CD4-positive, alpha-beta T cell treated with Interleukin-17A for 1 hour (primary cell): ENCODE measurements around the gene MTUS2.

Source experiments
- DNase-seq: peaks from one replicate; pipeline ENCODE4 v3.0.0-alpha.2; 2020

MTUS2 gene

DNA sequence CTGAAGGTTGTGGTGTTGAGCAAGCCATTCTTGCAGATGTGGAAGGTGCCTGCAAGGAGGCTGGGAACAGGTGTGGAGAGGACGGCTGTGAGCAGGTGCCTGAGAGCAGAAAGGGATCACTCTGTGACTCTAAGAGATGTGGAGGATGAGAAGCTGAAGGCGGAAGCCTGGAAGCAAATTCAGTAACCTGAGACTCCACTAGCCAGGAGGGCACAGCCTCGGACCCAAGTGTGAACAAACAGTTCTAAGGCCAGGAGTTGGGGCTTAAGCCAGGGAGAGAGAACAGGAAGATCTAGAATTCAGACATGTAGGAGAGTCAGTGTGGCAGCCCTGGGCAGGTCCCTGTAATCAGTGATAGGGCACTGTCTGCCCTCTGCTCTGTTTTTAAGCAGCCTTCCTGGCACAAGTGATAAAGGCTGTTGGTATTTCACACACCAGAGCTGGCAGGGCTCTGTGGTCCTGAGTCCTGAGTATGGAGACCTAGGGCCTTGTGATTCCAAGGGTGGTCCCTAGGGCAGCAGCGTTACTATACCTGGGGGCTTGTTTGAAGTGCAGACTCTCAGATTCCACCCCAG lies 644.1 kb downstream of the MTUS2 start:
- no peak for DNase-seq

DNA sequence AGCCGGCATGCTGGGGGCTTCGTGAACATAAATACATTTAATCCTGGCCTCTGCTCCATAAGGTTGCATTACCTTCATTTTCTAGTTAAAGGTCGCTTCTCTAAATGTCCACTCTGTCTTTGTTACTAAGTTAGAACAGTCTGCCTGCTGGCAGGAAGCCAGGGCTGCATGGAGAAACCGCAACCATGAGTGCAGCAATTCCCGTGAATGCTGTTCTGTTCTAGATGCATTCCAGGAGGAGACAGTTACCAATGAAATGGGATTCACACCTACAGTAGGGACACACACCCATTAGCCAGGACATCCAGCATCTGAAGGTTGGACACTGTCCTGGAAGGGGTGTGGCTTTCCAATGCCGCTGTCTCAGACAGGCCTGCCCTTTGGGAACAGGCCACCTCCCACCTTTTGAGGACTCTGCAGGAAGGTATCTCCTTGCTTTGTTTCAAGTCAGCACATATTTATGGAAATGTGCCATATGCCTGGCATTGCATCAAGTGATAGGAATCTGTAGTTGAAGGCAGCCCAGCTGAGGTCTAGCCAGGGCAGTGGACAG lies 645.7 kb downstream of the MTUS2 start:
- DNase-seq: no peak

DNA sequence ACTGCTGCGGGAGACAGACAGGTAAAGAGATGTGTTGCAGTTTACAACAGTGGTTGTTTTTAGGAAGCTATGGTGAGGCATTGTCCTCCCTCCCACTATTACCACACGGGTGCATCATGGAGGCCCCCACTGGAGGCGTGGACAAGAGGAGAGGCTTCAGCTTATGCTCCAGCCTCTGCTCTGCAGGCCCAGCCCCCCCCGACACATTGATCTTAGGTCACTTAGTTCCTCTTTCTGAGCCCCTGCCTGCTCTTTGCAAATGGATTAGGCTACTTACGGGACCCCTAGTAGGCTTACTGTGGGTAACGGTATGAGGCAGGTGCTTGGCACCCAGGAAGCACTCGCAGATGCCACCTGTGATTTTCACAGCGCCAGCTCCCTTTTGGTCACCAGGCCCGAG lies 651.4 kb downstream of the MTUS2 start:
- no peak for DNase-seq

DNA sequence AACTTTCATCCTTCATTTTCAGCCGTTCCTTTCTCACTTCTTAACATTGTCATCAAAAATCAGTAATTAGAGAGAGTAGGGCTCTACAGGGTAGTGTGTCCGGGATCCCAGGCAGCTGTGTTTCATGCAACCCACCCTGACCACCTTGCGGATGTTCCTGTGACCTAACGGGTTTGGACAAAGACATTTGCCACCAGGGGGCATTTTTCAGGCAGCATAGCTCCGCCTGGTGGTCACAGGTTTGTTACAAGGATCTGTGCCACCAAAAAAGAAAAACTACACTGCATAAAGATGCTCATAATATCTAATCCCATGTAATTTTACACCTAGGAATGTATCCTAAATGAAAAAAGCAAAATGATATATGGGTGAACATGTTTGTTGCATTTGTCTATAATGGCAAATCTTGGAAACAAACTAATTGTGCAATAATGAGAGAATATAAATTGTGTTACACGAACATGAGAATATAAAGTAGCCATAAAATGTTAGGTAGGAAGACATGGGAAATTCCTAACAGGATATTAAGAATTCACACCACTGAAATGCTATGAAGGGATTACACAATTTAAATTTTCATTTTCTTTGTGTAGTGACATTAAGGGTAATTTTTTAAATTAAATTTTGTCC lies 652.3 kb downstream of the MTUS2 start:
- DNase-seq: peak; percentile 34

DNA sequence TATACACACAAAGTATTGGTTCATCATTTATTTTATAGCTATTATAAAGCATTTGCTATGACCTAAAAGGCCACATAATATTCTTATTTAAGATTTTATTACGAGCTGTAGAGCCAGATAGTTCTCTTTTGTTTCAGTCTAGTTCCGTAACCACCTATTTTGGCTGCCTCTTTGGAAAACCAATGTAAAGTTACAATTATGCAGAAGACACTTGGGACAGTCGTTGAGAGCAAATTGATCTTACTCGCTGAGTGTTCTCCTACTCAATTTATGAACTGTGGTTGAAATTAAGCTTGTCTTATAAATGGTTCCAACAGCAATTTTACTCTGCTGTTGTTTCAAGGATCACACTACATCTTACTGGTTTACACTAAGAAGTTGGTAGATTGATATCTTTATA lies 653.0 kb downstream of the MTUS2 start:
- no peak for DNase-seq

DNA sequence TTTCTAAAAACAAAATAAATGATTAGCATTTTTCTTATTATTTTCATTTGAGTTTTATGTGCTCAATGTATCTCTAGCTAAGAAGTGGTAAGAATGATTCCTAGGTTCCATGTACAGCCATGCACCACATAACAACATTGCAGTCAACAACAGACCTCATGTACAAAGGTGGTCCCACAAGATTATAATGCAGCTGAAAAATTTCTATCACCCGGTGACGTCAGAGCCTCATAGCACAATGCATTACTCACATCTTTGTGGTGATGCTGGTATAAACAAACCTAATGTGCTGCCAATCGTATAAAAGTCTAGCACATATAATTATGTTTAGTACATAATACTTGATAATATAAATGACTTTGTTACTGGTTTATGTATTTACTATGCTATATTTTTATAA lies 654.9 kb downstream of the MTUS2 start:
- DNase-seq: no peak

DNA sequence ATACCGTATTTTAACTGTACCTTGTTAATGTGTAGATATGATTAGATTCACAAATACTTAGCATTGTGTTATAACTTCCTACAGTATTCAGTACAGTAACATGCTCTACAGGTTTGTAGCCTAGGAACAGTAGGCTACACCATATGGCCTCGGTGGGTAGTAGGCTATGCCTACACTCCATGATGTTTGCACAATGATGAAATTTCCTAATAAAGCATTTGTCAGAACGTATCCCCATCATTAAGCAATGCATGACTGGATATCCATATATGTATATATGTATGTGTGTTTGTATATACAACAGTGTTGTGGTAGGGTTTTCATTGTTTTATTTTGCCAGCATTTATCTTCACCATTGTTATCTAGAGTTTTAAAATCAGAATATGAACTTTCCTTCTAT lies 655.9 kb downstream of the MTUS2 start:
- DNase-seq: no peak

DNA sequence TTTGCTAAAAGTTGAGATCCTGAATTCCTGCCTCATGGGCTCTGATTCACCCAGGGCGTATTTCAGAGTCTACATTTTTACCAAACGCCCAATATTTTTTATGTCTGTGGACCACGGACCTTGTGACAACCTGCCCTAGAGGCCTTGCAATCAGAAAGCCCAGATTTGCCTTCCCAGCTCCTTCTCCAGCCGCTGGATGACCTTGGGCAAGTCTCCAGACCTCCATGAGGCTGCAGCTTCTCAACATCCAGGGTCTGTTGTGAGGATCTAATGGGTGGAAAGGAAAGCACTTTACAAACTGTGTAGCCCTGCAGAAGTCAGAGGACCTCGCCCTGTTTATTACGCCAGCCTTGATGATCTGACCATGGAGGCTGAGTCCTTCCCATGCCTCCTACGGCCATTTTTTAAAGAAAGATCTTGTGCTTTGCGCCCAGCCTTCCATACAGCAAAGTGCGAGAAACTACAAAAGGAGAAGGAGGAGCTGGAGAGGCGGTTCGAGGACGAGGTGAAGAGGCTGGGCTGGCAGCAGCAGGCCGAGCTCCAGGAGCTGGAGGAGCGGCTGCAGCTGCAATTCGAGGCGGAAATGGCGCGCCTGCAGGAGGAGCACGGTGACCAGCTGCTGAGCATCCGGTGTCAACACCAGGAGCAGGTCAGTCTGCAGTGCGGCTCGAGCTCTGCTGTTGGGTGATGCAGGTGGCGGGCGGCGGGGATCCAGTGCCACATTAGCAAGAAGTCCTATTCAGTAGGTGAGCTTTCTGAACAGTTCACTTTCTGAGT lies 659.8 kb downstream of the MTUS2 start:
- no peak for DNase-seq

DNA sequence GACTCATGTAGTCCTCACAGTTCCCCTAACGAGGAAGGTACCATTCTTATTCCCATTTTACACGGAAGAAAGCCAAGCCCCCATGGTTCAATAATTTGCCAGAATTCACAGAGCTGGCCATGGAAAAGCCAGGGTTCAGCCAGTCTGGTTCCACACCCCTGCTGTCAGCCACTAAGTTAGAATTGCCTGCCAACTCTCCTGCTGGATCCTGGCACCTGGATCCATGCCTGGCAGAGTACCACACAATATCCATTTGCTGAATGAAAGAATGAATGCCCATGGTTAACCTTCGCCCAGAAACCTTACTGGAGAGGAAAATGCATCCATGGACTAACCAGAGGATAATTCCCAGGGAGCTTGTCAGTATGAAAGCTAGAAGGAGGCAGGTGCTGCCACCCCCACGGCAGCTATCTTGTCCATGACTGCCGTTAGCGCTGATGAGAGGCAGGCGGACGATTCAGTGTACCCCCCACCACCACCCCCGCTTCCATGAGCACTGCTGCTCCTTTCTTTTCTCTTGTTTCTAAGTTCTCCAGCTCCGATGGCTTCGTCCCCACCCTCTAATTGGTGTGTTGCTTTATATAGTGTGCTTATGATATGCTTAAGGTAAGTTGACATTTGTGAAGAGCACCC lies 660.9 kb downstream of the MTUS2 start:
- no peak for DNase-seq

DNA sequence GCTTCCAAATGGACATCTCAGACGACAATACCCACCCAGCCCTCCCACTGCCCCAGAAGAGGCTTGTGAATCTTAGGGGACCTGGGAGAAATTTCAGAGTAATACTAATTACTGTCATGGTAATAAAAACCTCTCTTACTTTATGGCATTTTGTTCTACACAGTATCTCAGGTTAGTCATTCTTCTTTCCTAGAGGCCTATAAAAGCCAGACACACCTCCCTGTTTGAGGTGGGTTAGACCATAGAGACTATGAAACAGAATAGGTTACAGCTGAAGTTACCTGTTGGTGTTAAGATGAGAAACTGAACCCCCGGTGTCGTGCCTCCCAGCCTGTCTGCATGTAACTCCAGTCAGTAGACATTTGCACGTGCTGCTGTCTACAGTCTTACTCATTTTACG lies 661.5 kb downstream of the MTUS2 start:
- no peak for DNase-seq

DNA sequence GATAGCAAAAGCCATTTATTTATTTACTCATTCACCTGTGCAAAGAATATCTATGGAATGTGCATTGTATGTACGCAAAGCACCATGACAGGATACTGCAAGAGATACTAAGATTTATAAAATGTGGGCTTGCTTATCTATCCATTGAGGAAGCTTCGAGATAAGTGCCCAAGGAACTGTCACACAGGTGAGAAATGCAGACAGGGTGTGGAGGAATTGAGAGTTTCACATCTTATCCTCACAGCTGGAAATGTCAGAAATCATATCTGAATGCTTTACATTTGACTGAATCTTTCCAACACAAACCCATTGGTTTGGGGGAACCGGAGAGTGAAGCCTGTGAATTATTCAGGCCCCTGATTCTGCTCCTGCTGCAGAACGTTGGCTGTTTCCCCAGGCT lies 662.4 kb downstream of the MTUS2 start:
- DNase-seq: no peak

DNA sequence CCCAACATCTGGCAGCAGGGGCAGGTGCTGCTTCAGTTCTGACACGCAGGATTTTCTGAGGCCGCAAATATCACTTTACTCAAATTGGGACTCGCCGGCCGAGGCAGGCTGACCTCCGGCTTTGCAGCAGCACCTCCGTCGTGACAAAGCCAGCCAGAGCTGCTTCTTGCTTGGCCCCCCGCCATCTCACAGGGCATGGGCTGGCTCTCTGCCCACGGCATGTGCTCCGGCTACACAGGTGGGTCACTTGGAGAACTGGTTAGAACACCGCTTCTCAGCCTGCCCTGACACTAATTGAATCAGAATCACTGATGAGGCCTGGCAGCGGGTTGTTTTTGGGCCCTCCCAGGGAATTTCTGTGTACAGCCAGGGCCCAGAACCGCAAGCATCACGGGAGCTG lies 663.1 kb downstream of the MTUS2 start:
- DNase-seq: no peak

DNA sequence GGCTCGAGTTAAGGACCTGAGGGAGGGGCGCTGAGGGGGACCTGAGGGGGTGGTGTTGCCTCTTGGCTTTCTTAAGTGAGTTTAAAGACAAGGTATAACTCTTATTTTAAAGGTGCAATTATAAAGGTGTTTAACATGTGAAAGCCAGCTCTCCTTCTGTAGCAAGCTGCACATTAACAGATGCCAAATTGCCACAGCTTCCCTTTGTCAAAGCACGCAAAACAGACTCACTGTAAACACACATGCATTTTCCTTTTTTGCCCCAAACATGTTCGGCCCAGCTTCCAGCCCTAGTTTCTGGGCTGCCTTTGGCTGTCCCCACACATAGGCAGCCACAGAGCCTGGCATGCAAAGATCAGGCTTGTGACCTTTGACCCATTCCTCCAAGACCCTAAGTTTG lies 663.5 kb downstream of the MTUS2 start:
- no peak for DNase-seq

DNA sequence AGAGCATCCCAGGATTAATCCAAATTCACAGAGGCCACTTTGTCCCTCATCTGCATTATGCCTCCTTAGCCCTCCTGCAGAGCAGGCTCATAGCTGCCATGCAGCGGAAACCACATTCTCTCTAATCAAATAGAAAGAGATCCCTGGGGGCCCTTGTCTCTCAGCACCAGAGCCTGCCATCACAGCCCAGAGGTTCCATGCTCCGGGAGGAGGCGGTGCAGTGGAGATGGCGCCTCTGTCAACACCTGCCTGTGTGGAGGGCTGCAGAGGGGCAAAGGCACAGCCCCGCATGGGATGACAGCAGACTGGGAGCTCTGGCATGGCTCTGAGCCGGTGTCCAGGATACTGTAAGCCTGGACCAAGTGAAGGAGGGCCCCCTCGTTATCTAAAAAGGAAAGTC lies 664.1 kb downstream of the MTUS2 start:
- no peak for DNase-seq

DNA sequence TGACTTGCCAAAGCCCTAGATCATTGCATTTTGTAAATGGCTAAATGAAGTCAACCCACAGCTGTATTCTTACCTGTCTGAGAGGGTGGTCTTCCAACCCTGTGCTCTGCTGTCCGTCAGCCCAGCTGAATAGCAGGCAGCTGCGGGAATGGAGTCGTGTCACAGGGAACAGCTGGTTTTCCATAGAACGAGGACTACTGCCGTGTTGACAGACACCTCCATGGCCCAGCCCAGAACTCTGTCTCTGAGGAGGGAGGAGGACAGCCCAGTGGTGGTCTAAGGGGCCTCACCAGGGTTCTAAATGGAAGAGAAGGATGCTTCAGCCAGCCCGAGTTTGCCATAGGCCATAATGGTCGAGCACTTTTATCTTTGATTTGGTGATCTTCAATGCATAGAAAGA lies 664.7 kb downstream of the MTUS2 start:
- DNase-seq: no peak

DNA sequence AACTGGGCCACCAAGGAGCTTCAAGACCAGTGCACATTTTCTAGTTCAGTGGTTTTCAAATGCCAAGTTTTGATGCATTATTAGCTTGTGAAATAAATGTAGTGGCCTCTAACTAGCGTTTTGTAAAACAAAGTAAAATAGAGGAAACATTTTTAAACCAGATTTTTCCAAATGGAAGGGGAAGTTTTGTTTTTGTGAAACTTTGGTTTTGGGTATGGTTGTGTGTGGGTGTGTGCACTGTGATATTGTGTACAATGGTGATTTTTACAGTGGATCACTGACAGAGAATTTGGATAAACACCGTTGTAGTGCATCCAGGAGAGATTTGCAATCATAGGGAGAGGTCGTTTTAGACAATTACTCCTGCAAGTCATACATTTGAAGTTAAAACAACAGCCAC lies 666.4 kb downstream of the MTUS2 start:
- DNase-seq: no peak

DNA sequence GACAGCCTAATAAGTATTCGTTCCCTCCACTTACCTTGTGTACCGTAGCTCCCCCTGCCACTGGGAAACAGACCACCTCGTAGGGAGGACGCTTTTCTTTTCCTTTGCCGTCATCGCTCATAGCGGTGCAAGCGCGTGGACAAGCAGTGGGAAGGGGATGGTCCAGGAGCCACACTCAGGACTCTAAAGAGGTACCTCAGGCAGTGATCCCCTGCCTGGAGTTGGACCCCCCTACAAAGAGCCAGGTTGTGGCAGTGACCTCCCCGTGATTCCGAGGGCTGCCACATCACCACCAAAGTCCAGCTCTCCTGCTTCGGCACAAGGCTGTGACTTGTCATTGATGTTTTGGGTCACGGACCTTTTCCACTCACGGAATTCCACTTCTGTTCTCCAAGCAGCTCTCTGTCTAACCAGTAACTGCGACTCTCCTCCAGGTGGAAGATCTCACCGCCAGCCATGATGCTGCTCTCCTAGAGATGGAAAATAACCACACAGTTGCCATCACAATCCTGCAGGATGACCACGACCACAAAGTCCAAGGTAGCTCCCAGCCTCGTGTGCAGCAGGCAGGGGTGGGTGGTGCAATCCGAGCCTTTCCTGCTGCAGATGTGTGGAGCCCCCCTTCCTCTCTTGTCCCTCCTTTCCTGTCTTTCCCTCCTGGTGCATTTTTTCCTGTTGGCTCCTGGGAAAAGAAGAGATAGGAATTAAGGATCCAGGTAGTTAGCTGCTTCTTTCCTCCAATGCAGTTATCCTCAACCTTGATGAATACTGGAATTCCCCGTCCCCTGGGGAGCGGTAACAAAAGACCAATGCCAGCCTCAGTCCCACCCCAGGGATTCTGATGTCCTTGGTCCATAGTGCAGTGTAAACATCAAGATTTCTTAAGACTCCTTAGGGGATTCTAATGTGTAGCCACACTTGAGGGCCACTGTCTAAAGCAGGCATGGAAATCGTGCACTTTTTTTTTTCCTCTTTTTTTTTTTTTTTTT lies 667.6 kb downstream of the MTUS2 start:
- no peak for DNase-seq

DNA sequence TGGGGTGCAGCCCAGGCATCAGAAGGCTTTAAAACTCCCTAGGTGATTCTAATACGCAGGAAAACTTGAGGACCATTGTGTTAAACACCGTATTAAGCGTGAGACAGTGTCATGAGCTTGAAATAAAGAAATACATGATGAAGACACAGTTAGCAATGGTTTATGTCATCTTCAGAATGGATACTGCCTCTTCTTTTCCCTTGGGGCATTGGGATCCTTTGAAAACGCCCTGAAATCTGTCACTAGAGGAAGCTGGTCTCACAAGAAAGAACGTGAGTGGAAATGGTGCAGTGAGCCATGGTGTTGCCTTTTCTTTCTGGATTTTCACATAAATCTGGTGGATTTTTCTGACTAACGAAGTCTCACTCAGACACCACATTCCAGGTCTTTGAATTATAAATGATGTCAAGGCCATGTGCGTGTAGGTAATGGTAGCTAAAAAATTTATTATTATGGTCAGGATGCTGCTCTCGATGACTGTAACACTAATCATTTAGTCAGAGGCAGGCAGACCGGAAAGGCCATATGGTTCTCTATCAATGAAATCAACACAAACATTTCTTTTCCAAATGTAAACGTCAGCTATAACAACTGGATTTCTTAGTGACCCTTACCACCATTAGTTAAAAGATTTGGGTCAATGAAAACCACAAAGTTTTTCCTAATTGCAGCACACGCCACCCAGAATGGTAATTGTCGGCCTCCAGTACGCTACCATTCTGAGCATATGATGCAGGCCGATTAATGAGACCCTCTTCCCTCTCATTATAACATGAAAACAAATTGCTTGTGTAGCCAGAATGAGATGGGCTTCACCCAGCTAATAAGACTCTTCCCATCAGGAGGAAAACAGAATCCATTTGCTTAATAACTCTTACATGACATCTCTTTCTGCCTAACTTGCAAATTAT lies 669.8 kb downstream of the MTUS2 start:
- no peak for DNase-seq

DNA sequence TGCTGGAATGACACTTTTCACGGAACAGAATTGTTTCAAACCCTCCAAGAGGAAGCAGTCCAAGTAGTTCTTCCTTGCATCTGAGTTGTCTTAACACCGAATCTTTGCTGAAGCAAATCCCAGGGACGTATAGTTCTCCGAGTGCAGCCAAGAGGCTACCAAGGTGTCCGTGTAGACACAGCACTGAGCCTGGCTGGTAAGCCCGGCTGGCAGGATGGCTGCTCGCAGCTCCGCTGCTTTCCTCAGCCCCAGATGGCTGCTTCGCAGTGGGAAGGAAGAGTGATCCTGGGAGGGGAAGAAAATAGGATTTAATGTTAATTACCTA lies 670.4 kb downstream of the MTUS2 start:
- DNase-seq: no peak

DNA sequence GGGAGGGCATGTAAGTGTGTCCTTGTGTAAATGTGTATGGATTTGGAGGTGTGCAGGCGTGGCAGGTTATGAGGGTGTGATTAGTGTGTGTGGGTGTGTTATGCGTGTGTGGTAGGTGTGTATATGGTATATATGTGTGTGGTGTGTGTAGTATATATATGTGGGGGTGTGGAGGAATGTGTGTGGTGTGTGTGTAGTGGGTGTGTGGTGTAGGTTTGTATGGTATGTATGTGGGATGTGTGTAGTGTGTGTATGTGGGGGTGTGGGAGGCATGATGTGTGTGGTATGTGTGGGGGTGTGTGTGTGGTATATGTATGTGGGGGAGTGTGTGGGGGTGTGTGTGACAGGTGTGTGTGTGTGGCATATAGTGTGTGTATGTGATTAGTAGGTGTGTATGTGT lies 671.1 kb downstream of the MTUS2 start:
- DNase-seq: no peak

DNA sequence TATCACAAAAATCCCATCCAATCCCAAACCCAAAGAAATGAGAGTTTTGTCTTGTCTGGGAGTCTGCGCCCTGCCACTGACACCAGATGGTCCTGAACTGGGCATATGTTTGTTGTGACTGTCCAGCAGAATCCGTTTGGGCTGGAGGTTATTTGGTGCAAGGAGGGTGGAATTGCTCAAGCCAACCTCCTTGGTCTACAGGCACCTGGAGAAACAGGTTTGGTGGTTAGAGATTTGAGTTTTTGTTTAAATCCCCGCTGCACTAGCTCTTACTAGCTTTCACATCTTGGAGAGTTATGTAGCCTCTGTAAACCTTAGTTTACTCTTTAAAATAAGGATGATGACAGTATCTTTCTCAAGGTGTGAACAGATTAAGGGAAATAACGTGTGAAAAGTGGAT lies 673.7 kb downstream of the MTUS2 start:
- DNase-seq: no peak

DNA sequence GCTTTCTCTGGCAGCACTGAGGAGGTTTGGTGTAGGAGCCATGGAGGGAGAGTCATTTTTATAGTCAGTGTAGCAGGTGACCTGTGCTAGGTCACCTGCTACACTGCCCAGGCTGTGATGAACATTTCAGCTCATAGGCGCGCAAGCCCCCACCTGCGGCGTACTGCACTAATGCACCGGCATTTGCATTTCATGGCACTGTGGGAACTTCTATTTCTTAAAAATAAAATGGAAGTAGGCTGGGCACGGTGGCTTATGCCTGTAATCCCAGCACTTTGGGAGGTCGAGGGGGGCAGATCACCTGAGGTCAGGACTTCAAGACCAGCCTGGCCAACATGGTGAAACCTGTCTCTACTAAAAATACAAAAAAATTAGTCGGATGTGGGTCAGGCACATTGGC lies 674.4 kb downstream of the MTUS2 start:
- no peak for DNase-seq
